ENCODE data around the gene CDCA8.

GRCh38 chr1:37699147-37699546 lies 6.8 kb downstream of the CDCA8 start:
- TF ChIP-seq, protein P1, sequence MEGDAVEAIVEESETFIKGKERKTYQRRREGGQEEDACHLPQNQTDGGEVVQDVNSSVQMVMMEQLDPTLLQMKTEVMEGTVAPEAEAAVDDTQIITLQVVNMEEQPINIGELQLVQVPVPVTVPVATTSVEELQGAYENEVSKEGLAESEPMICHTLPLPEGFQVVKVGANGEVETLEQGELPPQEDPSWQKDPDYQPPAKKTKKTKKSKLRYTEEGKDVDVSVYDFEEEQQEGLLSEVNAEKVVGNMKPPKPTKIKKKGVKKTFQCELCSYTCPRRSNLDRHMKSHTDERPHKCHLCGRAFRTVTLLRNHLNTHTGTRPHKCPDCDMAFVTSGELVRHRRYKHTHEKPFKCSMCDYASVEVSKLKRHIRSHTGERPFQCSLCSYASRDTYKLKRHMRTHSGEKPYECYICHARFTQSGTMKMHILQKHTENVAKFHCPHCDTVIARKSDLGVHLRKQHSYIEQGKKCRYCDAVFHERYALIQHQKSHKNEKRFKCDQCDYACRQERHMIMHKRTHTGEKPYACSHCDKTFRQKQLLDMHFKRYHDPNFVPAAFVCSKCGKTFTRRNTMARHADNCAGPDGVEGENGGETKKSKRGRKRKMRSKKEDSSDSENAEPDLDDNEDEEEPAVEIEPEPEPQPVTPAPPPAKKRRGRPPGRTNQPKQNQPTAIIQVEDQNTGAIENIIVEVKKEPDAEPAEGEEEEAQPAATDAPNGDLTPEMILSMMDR (IDR thresholded peaks at IDR 0.05): no peak
- no peak for TF ChIP-seq POLR2AphosphoS5 (IDR thresholded peaks at IDR 0.05)
- no peak for TF ChIP-seq POLR2A (IDR thresholded peaks at IDR 0.05; ENCODE audit: low read depth)
- no peak for TF ChIP-seq EP300 (IDR thresholded peaks at IDR 0.05)

All from esophagus muscularis mucosa (tissue), 4 donors.